GM10266 (cell line): ENCODE measurements around the gene ARL6IP4.

Source experiments
- DNase-seq: peaks from one replicate; pipeline ENCODE4 v3.0.0; 2012; ENCODE audit errors: extremely low spot score
- CTCF ChIP-seq: IDR thresholded peaks from 2 replicates; pipeline ENCODE4 v1.5.1; 2012; ENCODE audit warnings: mild to moderate bottlenecking, low read depth; ENCODE audit not compliant: control insufficient read depth, insufficient read depth; ENCODE audit errors: missing control alignments

ARL6IP4 gene

DNA sequence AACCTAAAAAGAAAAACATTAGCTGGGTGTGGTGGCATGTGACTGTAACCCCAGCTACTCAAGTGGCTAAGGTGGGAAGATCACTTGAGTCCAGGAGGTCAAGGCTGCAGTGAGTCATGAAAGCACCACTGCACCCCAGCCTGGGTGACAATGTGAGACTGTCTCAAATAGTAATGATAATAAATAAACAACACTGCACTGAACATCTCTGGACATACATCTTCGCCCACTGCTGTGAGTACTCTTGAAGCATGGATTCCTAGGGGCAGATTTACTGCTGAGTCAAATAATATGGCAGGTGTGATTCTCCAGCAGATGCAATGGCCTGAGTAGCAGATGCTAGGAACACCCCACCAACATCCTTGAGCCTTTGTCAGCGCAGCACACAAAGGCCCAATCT, 37.8 kb upstream of the ARL6IP4 start:
- no peak for TF ChIP-seq CTCF
- no peak for DNase-seq

DNA sequence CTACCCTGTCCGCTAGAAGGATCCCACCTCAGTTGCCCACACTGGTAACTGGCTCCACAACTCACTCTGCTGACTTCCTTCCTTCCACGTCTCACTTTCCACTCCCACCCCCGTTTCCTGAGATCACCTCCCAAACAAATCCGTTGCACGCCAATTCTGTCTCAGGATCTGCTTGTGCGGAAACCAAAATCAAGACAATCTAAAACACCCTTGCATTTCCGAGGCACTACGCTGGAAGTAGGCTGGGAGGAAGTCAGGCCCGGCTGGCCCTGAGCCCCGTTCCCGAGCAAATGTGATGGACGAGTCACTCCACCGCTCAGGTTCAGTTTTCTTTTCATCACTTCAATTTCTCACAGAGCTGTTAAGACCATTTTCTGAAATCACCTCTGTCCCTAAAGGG, 37.3 kb upstream of the ARL6IP4 start:
- TF ChIP-seq CTCF = no peak
- no peak for DNase-seq

GRCh38 chr12:122944605-122945592, 35.6 kb upstream of the ARL6IP4 start:
- no peak for DNase-seq
- TF ChIP-seq CTCF = no peak

DNA sequence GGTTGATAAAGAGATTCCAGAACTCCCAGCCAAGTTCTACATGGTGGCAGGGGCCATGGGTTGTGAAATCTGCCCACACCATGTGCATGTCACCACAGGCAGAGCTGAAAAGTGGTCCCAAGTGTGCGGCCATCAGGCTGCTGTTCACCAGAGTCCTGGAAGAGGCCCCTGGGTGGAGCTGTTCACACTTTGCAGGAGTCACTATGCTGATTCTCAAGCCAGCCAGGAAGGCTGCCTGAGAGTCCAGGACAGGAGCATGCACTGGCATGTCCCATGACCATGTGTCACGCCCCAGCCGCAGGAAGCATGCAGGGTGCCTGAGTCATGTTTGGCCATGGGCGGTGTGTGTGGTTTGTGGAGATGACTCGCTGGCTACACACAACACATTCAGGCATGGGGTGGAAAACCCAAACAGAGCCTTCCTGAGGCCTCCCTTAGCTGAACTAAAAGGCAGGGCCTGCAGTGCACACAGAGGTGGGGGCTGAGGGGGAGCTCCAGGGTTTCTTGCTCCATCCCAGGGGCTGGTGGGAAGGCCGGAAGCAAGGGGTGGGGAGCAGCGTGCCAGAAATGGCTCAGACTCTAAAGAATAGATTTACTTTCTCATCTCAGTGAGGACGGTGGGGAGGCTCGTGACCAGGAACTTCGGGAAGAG, 33.7 kb upstream of the ARL6IP4 start:
- peak; percentile 79 for DNase-seq
- TF ChIP-seq CTCF = peak; percentile 12

GRCh38 chr12:122947352-122947792, 33.1 kb upstream of the ARL6IP4 start:
- no peak for TF ChIP-seq CTCF
- DNase-seq = no peak

GRCh38 chr12:122948605-122949004, 31.9 kb upstream of the ARL6IP4 start:
- TF ChIP-seq CTCF = no peak
- DNase-seq = no peak

DNA sequence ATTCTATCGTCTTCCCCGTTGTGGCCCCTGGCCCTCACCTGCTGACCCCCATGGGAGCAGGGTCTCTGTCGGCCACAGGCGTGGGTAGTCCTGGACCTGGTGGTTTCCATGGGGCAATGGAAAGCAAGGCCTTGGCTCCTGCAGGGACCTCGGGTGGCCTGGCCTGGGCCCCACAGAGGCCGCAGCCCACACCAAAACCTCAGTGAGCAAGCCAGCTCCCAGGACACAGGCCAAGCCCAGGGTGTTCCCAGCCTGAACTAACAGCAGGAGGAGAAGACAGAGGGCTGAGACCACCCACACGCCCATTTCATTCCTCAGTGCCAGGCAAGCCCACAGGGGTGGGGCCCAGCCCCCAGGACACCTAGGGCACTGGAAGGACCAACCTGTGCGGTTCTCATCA, 31.1 kb upstream of the ARL6IP4 start:
- DNase-seq = no peak
- TF ChIP-seq CTCF = no peak
